Adrenal gland (tissue), 12 donors: ENCODE data around the gene PRDM11. TPM values are rescaled to one million over a fixed set of nuclear protein-coding genes. Genes with fewer than 3 reads are reported as not detected.
A peak's percentile ranks its signal among the peaks of the same experiment; 100 is the strongest.

Experiments
- DNase-seq, 7 donors: peaks; one replicate each; pipeline ENCODE4 v3.0.0-alpha.2; 2019 to 2020
- H3K27ac ChIP-seq, 5 donors: fragments of 200-600 bp; sonication (generic) in 4 of 5; 1 replicate in 3 of 5; 2 replicates in 2 of 5; pipeline versions ENCODE4 v1.5.1 to v1.8.0; 2016 to 2020; ENCODE audit warnings: mild to moderate bottlenecking in 1 of 5
- H3K27me3 ChIP-seq: fragments of 200-600 bp; 2 replicates; pipeline ENCODE4 v1.8.0; 2021
- H3K36me3 ChIP-seq, 2 donors: fragments of 200-600 bp; replicated peaks in 1 of 2; 1 replicate in 1 of 2; 2 replicates in 1 of 2; pipeline versions ENCODE4 v1.5.1 to v1.8.0; 2018 to 2022
- H3K4me1 ChIP-seq, 2 donors: fragments of 200-600 bp; replicated peaks in 1 of 2; 1 replicate in 1 of 2; 2 replicates in 1 of 2; pipeline versions ENCODE4 v1.5.1 to v1.8.0; 2018 to 2021
- H3K4me3 ChIP-seq, 4 donors: fragments of 200-600 bp; sonication (generic) in 3 of 4; one replicate each; pipeline ENCODE4 v1.5.1; 2016 to 2018
- H3K9me3 ChIP-seq, 3 donors: fragments of 200-600 bp; sonication (generic) in 1 of 3; replicated peaks in 1 of 3; 1 replicate in 2 of 3; 2 replicates in 1 of 3; pipeline versions ENCODE4 v1.5.1 to v1.8.0; 2016 to 2021
- CTCF ChIP-seq, 6 experiments: fragments of 450-650 bp in 4 of 6; fragments of 200-600 bp in 2 of 6; sonication (generic) in 1 of 6; IDR thresholded peaks; 1 replicate in 5 of 6; 2 replicates in 1 of 6; pipeline versions ENCODE4 v1.5.1 to v1.8.0; 2016 to 2021; ENCODE audit warnings: antibody characterized with exemption in 6 of 6, mild to moderate bottlenecking in 2 of 6, moderate library complexity in 1 of 6
- POLR2A ChIP-seq, 2 donors: fragments of 450-650 bp; IDR thresholded peaks; one replicate each; pipeline ENCODE4 v1.6.1; 2017; ENCODE audit warnings: antibody characterized with exemption in 2 of 2, mild to moderate bottlenecking in 2 of 2, moderate library complexity in 1 of 2
- WGBS, 4 donors: extraction: QIAGEN DNeasy Blood & Tissue Kit in 2 of 4; methylation state at CpG; one replicate each; pipeline versions ENCODE4 v1.1.5 to v1.1.7; 2013 to 2017; 5-methylcytosine and 5-hydroxymethylcytosine counted together
- intact Hi-C, 2 donors: fragments of 100-400 bp; cut with DNase I; formaldehyde crosslinking; loops; one replicate each; pipeline versions ENCODE4 v1.14.1 to v1.15.0; 2022 to 2023
- polyA plus RNA-seq, 3 donors: library from polyadenylated mRNA; stranded (reverse); fragments of 200-250 nt in 2 of 3; fragments of 350-450 nt in 1 of 3; fragmentation: Illumina TruSeq in 1 of 3; extraction: RNeasy Lipid Tissue Mini Kit (QIAGEN cat#74804) in 1 of 3; gene quantifications; one replicate each; pipeline ENCODE4 v1.2.3, GENCODE V29; 2013 to 2014
- total RNA-seq, 9 donors: library from RNA; depleted of rRNA in 4 of 9; stranded (reverse); fragments of >200 nt in 4 of 9; fragments of 120-200 nt in 1 of 9; fragmentation: NEBNext Ultra II Directional in 1 of 9; extraction: Animal tissue kit (Norgen Biotek cat#: 25700) in 1 of 9; gene quantifications; one replicate each; pipeline versions ENCODE4 v1.1.0 to v1.2.4, GENCODE V29; 2013 to 2023
- donor health status: healthy with polysubstance abuse.
- donor health status: Bipolar disorder and iron deficiency.
- donor health status: DM: yes; HTN: yes; CAD: no.
- donor health status: DM: no; HTN: no; CAD: no.
- donor health status: DM: no; HTN: no; CAD: no.
- donor health status: DM: yes; HTN: yes; CAD: no.

The PRDM11 gene
- total and polyA plus RNA-seq, 12 donors: 3.3 to 16.9 (median 11.9) TPM

GRCh38 chr11:45142241-45143055 is 4.0 kb upstream of the PRDM11 start:
- H3K4me1 ChIP-seq: peaks cover 6 to 9% of the 10 kb centered on the region in 2 donors
- H3K36me3 ChIP-seq: no peaks in the 10 kb centered on the region
- WGBS, 4 donors: 58 to 66% (median 63%) methylated on average over 4 of the region's 4 CpGs
- intact Hi-C loops: no loop called here
- H3K9me3 ChIP-seq: no peaks in the 10 kb centered on the region
- no peak overlapping the region for H3K4me3 ChIP-seq
- no peak overlapping the region for H3K27ac ChIP-seq
- peak in 3 of 7 donors; percentile 32 to 60 (median 32) for DNase-seq
- H3K27me3 ChIP-seq: no peaks in the 10 kb centered on the region
- TF ChIP-seq CTCF (IDR thresholded peaks at IDR 0.05) (no peak), POLR2A (IDR thresholded peaks at IDR 0.05) (no peak)

GRCh38 chr11:45143494-45143893 is 2.9 kb upstream of the PRDM11 start:
- H3K9me3 ChIP-seq: no peaks in the 10 kb centered on the region
- no peak overlapping the region for H3K4me3 ChIP-seq
- H3K27ac ChIP-seq: no peak overlapping the region
- no peaks in the 10 kb centered on the region for H3K36me3 ChIP-seq
- H3K27me3 ChIP-seq: no peaks in the 10 kb centered on the region
- DNase-seq: no peak
- peaks cover 14 to 19% of the 10 kb centered on the region in 2 donors for H3K4me1 ChIP-seq
- WGBS, 4 donors: 82 to 100% (median 99%) methylated on average over 2 of the region's 2 CpGs
- intact Hi-C loops: no loop called here
- TF ChIP-seq CTCF (IDR thresholded peaks at IDR 0.05): no peak
- no peak for TF ChIP-seq POLR2A (IDR thresholded peaks at IDR 0.05)

- no peak for TF ChIP-seq POLR2A (IDR thresholded peaks at IDR 0.05)
- TF ChIP-seq CTCF (IDR thresholded peaks at IDR 0.05): no peak
- Histone ChIP-seq H3K4me1 (peaks cover 15 to 22% of the 10 kb centered on the region in 2 donors), H3K27ac (no peak overlapping the region), H3K9me3 (no peaks in the 10 kb centered on the region), H3K36me3 (no peaks in the 10 kb centered on the region), H3K27me3 (no peaks in the 10 kb centered on the region), H3K4me3 (no peak overlapping the region)
- 72 to 85% (median 81%) methylated on average over 16 of the region's 16 CpGs for WGBS, 4 donors
- DNase-seq: peak in 2 of 7 donors; percentile 16 to 46
- intact Hi-C loops: no loop called here
Observed at GRCh38 chr11:45144126-45145082, 2.0 kb upstream of the PRDM11 start.

- H3K4me3 ChIP-seq: no peak overlapping the region
- no peak for DNase-seq
- H3K27ac ChIP-seq: no peak overlapping the region
- WGBS, 4 donors: 14 to 25% (median 20%) methylated on average over 2 to 3 of the region's 3 CpGs
- no peaks in the 10 kb centered on the region for H3K9me3 ChIP-seq
- no peak for TF ChIP-seq POLR2A (IDR thresholded peaks at IDR 0.05)
- no peak for TF ChIP-seq CTCF (IDR thresholded peaks at IDR 0.05)
- intact Hi-C loops: no loop called here
- H3K27me3 ChIP-seq: no peaks in the 10 kb centered on the region
- no peaks in the 10 kb centered on the region for H3K36me3 ChIP-seq
- peaks cover 15 to 22% of the 10 kb centered on the region in 2 donors for H3K4me1 ChIP-seq
Observed at GRCh38 chr11:45145083-45145378, 1.4 kb upstream of the PRDM11 start.
